ENCODE data around the gene CEP57. TPM values are rescaled to one million over a fixed set of nuclear protein-coding genes. Genes with fewer than 3 reads are reported as not detected.

CEP57 gene
- total and polyA plus RNA-seq, 2 of the 4 experiments (the other 2 are of a cell fraction), result 14.5 to 30.5 TPM

DNA sequence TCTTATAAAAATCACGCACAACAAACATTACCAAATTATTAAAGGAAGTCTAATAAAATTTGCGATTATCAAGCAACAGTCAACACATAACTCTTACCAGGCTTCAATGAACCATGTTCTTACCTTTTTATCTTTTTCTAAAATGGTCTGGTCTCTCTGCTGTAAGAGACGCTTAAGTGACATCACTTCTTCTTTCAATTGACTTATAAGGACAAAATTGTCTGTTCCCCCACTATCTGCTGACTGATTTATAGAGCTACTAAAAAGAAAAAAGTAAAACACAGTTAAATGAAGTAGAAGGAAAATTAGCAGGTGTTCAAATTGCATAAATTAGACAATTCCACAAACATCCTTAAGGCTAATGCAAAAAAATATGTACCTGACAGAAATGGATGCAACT lies 11.6 kb upstream of the CEP57 start:
- ATAC-seq (ENCODE audit: low read depth) (no peak), DNase-seq (no peak)
- Histone ChIP-seq H3K27me3 (ENCODE audit: control insufficient read depth, insufficient read depth, low read length) (no peaks in the 10 kb centered on the region), H3K18ac (ENCODE audit: low read depth, low read length) (no peak overlapping the region), H3K23ac (ENCODE audit: low read depth, low read length) (no peak overlapping the region), H3K79me1 (ENCODE audit: low read depth in 1 of 2, low read length in 2 of 2) (peaks cover 2 to 8% of the 10 kb centered on the region in 2 experiments; a peak in 2 of 4 replicates), H3K9ac (ENCODE audit: low read depth, low read length) (no peak overlapping the region), H2AFZ (replicated peaks; ENCODE audit: low read length, poor library complexity) (no peak overlapping the region), H2BK5ac (ENCODE audit: low read depth, low read length, poor library complexity, severe bottlenecking) (no peak overlapping the region), H3K14ac (replicated peaks; ENCODE audit: low read depth, low read length) (no peak overlapping the region), H3K4me2 (ENCODE audit: low read depth, low read length) (no peak overlapping the region), H3K4ac (ENCODE audit: low read depth, low read length) (no peak overlapping the region), H4K91ac (ENCODE audit: insufficient read depth, low read depth, low read length) (no peak overlapping the region), H3K9me1 (ENCODE audit: insufficient read depth, low read length) (no peaks in the 10 kb centered on the region), H3K27ac (ENCODE audit: insufficient read depth, low read length) (no peak overlapping the region), H2AK9ac (replicated peaks; ENCODE audit: low read depth, low read length, poor library complexity) (no peak overlapping the region), H3K4me3 (ENCODE audit: insufficient read depth, low read depth, low read length) (no peak overlapping the region), H4K8ac (ENCODE audit: low read depth in 2 of 2, low read length in 2 of 2) (no peak overlapping the region), H2BK15ac (ENCODE audit: low read depth, low read length) (no peak overlapping the region), H3K56ac (ENCODE audit: extremely low read depth, insufficient read depth, low read length) (no peak overlapping the region), H2BK120ac (ENCODE audit: low read depth, low read length) (no peak overlapping the region), H4K20me1 (ENCODE audit: insufficient read depth, low read length) (no peaks in the 10 kb centered on the region), H2AK5ac (ENCODE audit: low read depth, low read length) (no peak overlapping the region), H3K36me3 (ENCODE audit: control insufficient read depth, insufficient read depth, low read length) (peaks cover 12% of the 10 kb centered on the region), H2BK20ac (ENCODE audit: low read depth, low read length) (no peak overlapping the region), H3K4me1 (ENCODE audit: control insufficient read depth, insufficient read depth, low read length) (no peaks in the 10 kb centered on the region), H3K9me3 (ENCODE audit: control insufficient read depth, insufficient read depth, low read length) (no peaks in the 10 kb centered on the region), H4K5ac (ENCODE audit: low read depth, low read length) (no peak overlapping the region)
- no CpG with 5 or more reads among the region's 3 CpGs for WGBS, 2 experiments (ENCODE audit: extremely low coverage in 2 of 2, insufficient read length in 1 of 2)
- intact Hi-C loops (cut with micrococcal nuclease), result no loop called here
- dilution Hi-C loops (cut with HindIII; ENCODE audit: low sequenced_read_pairs, unreplicated experiment), result no loop called here
- in situ Hi-C loops (cut with MboI; ENCODE audit: low sequenced_read_pairs), result no loop called here
- ChIA-PET CTCF (interaction anchor here (1.4 kb wide), 1 partner anchor 564 kb away, joined by 3 read pairs; the partner anchor contains the start of gene MAML2), POLR2A (ENCODE audit: unreplicated experiment) (no interaction called here)
- TF ChIP-seq MAFK (IDR thresholded peaks at IDR 0.05; ENCODE audit: low read depth, low read length), result no peak
- TF ChIP-seq NFE2L2 (IDR thresholded peaks at IDR 0.05; ENCODE audit: low read depth, low read length), result no peak
- no peak for TF ChIP-seq FOS (IDR thresholded peaks at IDR 0.05; ENCODE audit: low read depth, low read length)
- no peak for TF ChIP-seq CHD1 (IDR thresholded peaks at IDR 0.05; ENCODE audit: low read depth, low read length)
- TF ChIP-seq RAD21 (IDR thresholded peaks at IDR 0.05; ENCODE audit: low read length), result no peak
- no peak for TF ChIP-seq ELK1 (IDR thresholded peaks at IDR 0.05; ENCODE audit: borderline replicate concordance, low read depth, low read length)
- no peak for TF ChIP-seq USF2 (IDR thresholded peaks at IDR 0.05; ENCODE audit: low read depth, low read length)
- TF ChIP-seq CEBPB (IDR thresholded peaks at IDR 0.05; ENCODE audit: low read depth, low read length), result no peak
- TF ChIP-seq, protein P1, sequence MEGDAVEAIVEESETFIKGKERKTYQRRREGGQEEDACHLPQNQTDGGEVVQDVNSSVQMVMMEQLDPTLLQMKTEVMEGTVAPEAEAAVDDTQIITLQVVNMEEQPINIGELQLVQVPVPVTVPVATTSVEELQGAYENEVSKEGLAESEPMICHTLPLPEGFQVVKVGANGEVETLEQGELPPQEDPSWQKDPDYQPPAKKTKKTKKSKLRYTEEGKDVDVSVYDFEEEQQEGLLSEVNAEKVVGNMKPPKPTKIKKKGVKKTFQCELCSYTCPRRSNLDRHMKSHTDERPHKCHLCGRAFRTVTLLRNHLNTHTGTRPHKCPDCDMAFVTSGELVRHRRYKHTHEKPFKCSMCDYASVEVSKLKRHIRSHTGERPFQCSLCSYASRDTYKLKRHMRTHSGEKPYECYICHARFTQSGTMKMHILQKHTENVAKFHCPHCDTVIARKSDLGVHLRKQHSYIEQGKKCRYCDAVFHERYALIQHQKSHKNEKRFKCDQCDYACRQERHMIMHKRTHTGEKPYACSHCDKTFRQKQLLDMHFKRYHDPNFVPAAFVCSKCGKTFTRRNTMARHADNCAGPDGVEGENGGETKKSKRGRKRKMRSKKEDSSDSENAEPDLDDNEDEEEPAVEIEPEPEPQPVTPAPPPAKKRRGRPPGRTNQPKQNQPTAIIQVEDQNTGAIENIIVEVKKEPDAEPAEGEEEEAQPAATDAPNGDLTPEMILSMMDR (conservative IDR thresholded peaks at IDR 0.05; ENCODE audit: low read depth, low read length), result no peak
- no peak for TF ChIP-seq SMC3 (IDR thresholded peaks at IDR 0.05; ENCODE audit: low read depth, low read length)
- no peak for TF ChIP-seq RCOR1 (IDR thresholded peaks at IDR 0.05; ENCODE audit: insufficient replicate concordance, low read length)
- no peak for TF ChIP-seq BHLHE40 (IDR thresholded peaks at IDR 0.05; ENCODE audit: low read depth, low read length)
- TF ChIP-seq MAZ (IDR thresholded peaks at IDR 0.05; ENCODE audit: borderline replicate concordance, low read depth, low read length), result no peak
- TF ChIP-seq POLR2A (IDR thresholded peaks at IDR 0.05; ENCODE audit: low read depth, low read length), result no peak
- TF ChIP-seq MXI1 (IDR thresholded peaks at IDR 0.05; ENCODE audit: borderline replicate concordance, low read depth, low read length), result no peak
- TF ChIP-seq RFX5 (IDR thresholded peaks at IDR 0.05; ENCODE audit: low read depth, low read length), result no peak
- BruUV-seq (replicated peaks), result no TSS peak

Measured in IMR-90 (cell line).